Right atrium auricular region (tissue), 2 donors: ENCODE results near the gene MTHFD2L. TPM values are rescaled to one million over a fixed set of nuclear protein-coding genes. Genes with fewer than 3 reads are reported as not detected.
A peak's percentile ranks its signal among the peaks of the same experiment; 100 is the strongest.
"Not testable (repeated sequence)": the region's sequence is repeated elsewhere in the genome, so short reads cannot be mapped to it uniquely, and the experiment has no call there.

ENCODE experiments used
- DNase-seq: peaks from one replicate; pipeline ENCODE4 v3.0.0-alpha.2; 2019; ENCODE audit warnings: low spot score
- H3K27ac ChIP-seq, 2 donors: fragments of 200-600 bp; sonication (generic); 1 replicate in 1 of 2; 2 replicates in 1 of 2; pipeline ENCODE4 v1.5.1; 2016 to 2019
- H3K27me3 ChIP-seq, 2 donors: fragments of 200-600 bp; sonication (generic); one replicate each; pipeline versions ENCODE4 v1.5.1 to v1.6.0; 2017 to 2019
- H3K36me3 ChIP-seq: fragments of 200-600 bp; sonication (generic); one replicate; pipeline ENCODE4 v1.5.1; 2016
- H3K4me1 ChIP-seq, 2 donors: fragments of 200-600 bp; sonication (generic); one replicate each; pipeline versions ENCODE4 v1.5.1 to v1.6.0; 2017 to 2019
- H3K4me3 ChIP-seq, 2 donors: fragments of 200-600 bp; sonication (generic); 1 replicate in 1 of 2; 2 replicates in 1 of 2; pipeline ENCODE4 v1.5.1; 2017 to 2019; ENCODE audit warnings: mild to moderate bottlenecking in 1 of 2, moderate library complexity in 1 of 2
- H3K9me3 ChIP-seq, 2 donors: fragments of 200-600 bp; sonication (generic); one replicate each; pipeline ENCODE4 v1.5.1; 2019
- total RNA-seq, 2 donors: library from RNA; depleted of rRNA; stranded (reverse); fragments of >200 nt; gene quantifications; one replicate each; pipeline ENCODE4 v1.1.0, GENCODE V29; 2016
- TF ChIP-seq, protein P1 (sequence below), 2 donors: fragments of 200-600 bp; sonication (generic); IDR thresholded peaks; one replicate each; pipeline ENCODE4 v1.5.1; 2019; ENCODE audit warnings: antibody characterized with exemption in 2 of 2

The MTHFD2L gene
- total RNA-seq, 2 donors from 2014 or later: 8.3 to 11.5 TPM

DNA sequence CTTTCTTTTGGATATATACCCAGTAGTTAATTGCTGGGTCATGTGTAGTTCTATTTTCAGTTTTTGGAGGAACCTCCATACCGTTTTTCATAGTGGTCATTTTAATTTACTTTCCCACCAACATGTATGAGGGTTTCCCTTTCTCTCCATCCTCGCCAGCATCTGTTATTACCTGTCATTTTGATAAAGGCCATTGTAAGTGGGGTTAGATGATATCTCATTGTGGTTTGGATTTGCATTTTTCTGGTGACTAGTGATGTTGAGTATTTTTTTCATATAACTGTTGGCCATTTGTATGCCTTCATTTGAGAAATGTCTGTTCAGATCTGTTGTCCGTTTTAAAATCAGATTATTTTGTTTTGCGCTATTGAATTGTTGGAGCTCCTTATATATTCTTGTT lies 30.2 kb upstream of the MTHFD2L start:
- no peak overlapping the region for H3K4me3 ChIP-seq
- H3K36me3 ChIP-seq: no peaks in the 10 kb centered on the region
- H3K27me3 ChIP-seq: no peaks in the 10 kb centered on the region
- no peak overlapping the region for H3K27ac ChIP-seq
- H3K9me3 ChIP-seq: no peaks in the 10 kb centered on the region
- no peak for DNase-seq
- no peaks in the 10 kb centered on the region for H3K4me1 ChIP-seq
- TF ChIP-seq, protein P1, sequence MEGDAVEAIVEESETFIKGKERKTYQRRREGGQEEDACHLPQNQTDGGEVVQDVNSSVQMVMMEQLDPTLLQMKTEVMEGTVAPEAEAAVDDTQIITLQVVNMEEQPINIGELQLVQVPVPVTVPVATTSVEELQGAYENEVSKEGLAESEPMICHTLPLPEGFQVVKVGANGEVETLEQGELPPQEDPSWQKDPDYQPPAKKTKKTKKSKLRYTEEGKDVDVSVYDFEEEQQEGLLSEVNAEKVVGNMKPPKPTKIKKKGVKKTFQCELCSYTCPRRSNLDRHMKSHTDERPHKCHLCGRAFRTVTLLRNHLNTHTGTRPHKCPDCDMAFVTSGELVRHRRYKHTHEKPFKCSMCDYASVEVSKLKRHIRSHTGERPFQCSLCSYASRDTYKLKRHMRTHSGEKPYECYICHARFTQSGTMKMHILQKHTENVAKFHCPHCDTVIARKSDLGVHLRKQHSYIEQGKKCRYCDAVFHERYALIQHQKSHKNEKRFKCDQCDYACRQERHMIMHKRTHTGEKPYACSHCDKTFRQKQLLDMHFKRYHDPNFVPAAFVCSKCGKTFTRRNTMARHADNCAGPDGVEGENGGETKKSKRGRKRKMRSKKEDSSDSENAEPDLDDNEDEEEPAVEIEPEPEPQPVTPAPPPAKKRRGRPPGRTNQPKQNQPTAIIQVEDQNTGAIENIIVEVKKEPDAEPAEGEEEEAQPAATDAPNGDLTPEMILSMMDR (IDR thresholded peaks at IDR 0.05): no peak

DNA sequence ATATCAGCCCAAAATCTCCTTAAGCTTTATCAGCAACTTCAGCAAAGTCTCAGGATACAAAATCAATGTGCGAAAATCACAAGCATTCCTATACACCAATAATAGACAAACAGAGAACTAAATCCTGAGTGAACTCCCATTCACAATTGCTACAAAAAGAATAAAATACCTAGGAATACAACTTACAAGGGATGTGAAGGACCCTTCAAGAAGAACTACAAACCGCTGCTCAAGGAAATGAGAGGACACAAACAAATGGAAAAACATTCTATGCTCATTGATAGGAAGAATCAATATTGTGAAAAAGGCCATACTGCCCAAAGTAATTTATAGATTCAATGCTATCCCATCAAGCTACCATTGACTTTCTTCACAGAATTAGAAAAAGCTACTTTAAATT lies 27.1 kb upstream of the MTHFD2L start:
- not testable (repeated sequence) for H3K27me3 ChIP-seq, H3K27ac ChIP-seq, H3K36me3 ChIP-seq, H3K4me3 ChIP-seq, H3K4me1 ChIP-seq, H3K9me3 ChIP-seq, DNase-seq

DNA sequence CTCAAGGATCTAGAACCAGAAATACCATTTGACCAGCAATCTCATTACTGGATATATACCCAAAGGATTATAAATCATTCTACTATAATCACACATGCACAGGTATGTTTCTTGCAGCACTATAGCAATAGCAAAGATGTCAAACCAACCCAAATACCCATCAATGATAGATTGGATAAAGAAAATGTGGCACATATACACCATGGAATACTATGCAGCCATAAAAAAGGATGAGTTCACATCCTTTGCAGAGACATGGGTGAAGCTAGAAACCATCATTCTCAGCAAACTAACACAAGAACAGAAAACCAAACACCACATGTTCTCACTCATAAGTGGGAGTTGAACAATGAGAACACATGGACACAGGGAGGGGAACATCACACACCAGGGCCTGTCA lies 25.7 kb upstream of the MTHFD2L start:
- H3K27ac ChIP-seq, H3K4me1 ChIP-seq, H3K27me3 ChIP-seq, DNase-seq, H3K36me3 ChIP-seq, H3K4me3 ChIP-seq, H3K9me3 ChIP-seq: not testable (repeated sequence)

DNA sequence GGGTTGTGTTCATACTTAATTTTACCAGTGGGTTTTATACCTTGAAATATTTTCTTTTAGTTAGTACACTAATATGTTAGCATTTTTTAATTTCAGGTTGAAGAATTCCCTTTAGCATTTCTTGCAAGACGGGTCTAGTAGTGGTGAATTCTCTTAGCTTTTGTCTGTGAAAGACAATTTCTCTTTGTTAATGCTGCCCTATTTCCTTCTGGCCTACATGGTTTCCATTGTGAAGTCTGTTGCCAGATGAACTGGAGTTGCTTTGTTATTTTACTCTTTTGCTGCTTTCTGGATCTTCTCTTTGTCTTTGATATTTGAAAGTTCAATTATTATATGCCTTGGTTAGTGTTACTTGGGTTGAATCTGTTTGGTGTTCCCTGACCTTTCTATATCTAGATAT lies 25.0 kb upstream of the MTHFD2L start:
- H3K27ac ChIP-seq: no peak overlapping the region
- H3K27me3 ChIP-seq: no peaks in the 10 kb centered on the region
- H3K4me1 ChIP-seq: no peaks in the 10 kb centered on the region
- TF ChIP-seq, protein P1 (IDR thresholded peaks at IDR 0.05): no peak
- H3K9me3 ChIP-seq: peaks cover 0 to 6% of the 10 kb centered on the region in 2 donors
- H3K4me3 ChIP-seq: no peak overlapping the region
- H3K36me3 ChIP-seq: no peaks in the 10 kb centered on the region
- no peak for DNase-seq

DNA sequence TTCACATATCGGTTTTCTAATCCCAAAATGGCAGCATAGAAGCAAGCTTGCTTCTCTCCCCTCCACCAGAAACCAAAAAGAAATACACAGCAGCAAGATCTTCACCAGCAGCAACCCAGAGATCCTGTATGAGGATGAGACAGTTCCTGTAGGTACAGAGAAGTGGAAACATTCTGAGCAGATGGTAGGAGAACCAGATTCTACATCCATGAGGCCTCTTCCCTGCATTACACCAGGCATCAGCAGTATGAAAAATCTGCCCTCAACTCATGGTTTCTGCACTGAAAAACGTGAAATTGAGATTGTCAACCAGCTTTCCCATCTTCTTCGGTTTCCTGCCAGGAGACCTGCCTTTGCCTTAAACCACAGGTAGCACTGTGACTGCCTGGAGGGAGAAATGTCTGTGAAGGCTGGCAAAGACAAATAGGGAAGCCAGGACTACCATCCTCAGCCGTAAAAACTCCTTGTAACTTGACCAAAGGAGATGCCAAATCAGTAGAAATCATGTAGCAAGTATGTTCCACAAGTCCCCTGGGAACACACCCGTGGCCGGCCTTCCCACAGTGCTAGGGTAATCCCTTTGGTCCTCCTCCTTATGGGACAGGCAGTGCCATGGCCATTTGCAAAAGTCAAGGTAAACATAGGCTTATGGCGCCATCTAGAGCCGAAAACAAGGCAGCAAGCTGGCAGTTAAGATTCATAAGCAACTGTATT lies 24.0 kb upstream of the MTHFD2L start:
- Histone ChIP-seq H3K27me3 (no peaks in the 10 kb centered on the region), H3K36me3 (no peaks in the 10 kb centered on the region), H3K9me3 (peaks cover 0 to 6% of the 10 kb centered on the region in 2 donors), H3K4me3 (no peak overlapping the region), H3K27ac (no peak overlapping the region), H3K4me1 (no peaks in the 10 kb centered on the region)
- peak; percentile 88 for DNase-seq
- TF ChIP-seq, protein P1 (IDR thresholded peaks at IDR 0.05): peak; percentile 65 to 82

DNA sequence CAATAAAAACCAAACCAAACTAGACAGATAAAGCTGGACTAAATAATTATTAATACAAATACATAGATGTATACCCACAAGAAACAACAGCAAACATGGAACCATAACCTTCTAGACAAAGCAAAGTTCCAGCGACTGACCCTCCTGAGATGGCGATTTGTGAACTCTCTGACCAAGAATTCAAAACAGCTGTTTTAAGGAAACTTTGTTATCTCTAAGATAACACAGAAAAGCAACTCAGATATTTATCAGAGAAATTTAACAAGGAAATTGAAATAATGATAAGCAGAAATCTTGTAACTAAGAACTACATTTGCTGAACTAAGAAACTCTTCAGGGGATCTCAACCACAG lies 23.4 kb upstream of the MTHFD2L start:
- H3K4me3 ChIP-seq: no peak overlapping the region
- H3K27me3 ChIP-seq: no peaks in the 10 kb centered on the region
- no peak overlapping the region for H3K27ac ChIP-seq
- TF ChIP-seq, protein P1 (IDR thresholded peaks at IDR 0.05): peak in 1 of 2 donors; percentile 7
- DNase-seq: no peak
- H3K4me1 ChIP-seq: no peaks in the 10 kb centered on the region
- H3K9me3 ChIP-seq: peaks cover 0 to 6% of the 10 kb centered on the region in 2 donors
- H3K36me3 ChIP-seq: no peaks in the 10 kb centered on the region

DNA sequence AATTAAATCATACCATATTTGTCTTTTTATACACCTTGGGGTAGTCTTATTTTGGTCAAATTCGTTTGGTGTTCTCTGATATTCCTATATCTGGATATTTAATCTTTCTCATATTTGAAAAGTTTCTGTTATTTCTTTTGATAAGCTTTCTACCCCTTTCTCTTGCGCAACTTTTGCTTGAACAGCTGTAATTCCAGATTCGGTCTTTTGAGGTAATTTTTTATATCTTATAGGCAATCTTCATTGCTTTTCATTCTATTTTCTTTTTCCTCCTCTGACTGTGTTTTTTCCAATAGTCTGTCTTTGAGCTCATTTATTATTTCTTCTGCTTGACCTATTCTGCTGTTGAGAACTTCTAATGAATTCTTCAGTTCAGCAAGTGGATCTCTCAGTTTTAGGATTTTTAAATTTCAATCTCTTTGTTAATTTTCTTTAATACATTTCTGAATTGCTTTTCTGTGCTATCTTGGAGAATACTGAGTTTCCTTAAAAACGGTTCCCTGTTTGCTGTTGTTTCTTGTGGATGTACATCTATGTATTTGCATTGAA lies 11.3 kb upstream of the MTHFD2L start:
- H3K36me3 ChIP-seq: no peaks in the 10 kb centered on the region
- TF ChIP-seq, protein P1 (IDR thresholded peaks at IDR 0.05): no peak
- no peaks in the 10 kb centered on the region for H3K4me1 ChIP-seq
- no peaks in the 10 kb centered on the region for H3K27me3 ChIP-seq
- peaks cover 3 to 11% of the 10 kb centered on the region in 2 donors for H3K9me3 ChIP-seq
- H3K27ac ChIP-seq: no peak overlapping the region
- no peak overlapping the region for H3K4me3 ChIP-seq
- no peak for DNase-seq
